ENCODE results near the gene ADAT1. TPM values are rescaled to one million over a fixed set of nuclear protein-coding genes. Genes with fewer than 3 reads are reported as not detected.

The ADAT1 gene
- total RNA-seq, 1 experiment from 2014 or later = 64.8 TPM

Other genes with a start within 250 kb of the ADAT1 start
- 24.7 and 24.8 TPM in 2 replicates for gene CFDP1, start 189.8 kb downstream of the ADAT1 start, total RNA-seq (2014; rRNA removed; shearing (Covaris generic))
- 15.3 and 18.9 TPM in 2 replicates for gene TMEM170A, start 158.6 kb downstream of the ADAT1 start, total RNA-seq (2014; rRNA removed; shearing (Covaris generic))
- not detected in 2 replicates for gene CHST6, start 127.8 kb downstream of the ADAT1 start, total RNA-seq (2014; rRNA removed; shearing (Covaris generic))
- gene CHST5, start 87.2 kb downstream of the ADAT1 start, total RNA-seq (2014; rRNA removed; shearing (Covaris generic)) = not detected in 2 replicates
- 9.3 and 10.7 TPM in 2 replicates for gene TMEM231, start 67.0 kb downstream of the ADAT1 start, total RNA-seq (2014; rRNA removed; shearing (Covaris generic))
- 59.0 and 131 TPM in 2 replicates for gene GABARAPL2, start 56.9 kb downstream of the ADAT1 start, total RNA-seq (2014; rRNA removed; shearing (Covaris generic))
- gene KARS1, start 24.4 kb upstream of the ADAT1 start, total RNA-seq (2014; rRNA removed; shearing (Covaris generic)) = 351 and 352 TPM in 2 replicates
- 38.6 and 46.8 TPM in 2 replicates for gene TERF2IP, start 24.5 kb upstream of the ADAT1 start, total RNA-seq (2014; rRNA removed; shearing (Covaris generic))
- not detected in 2 replicates for gene CPHXL2, start 53.7 kb upstream of the ADAT1 start, total RNA-seq (2014; rRNA removed; shearing (Covaris generic))
- not detected in 2 replicates for gene DUXB, start 78.2 kb upstream of the ADAT1 start, total RNA-seq (2014; rRNA removed; shearing (Covaris generic))
- gene CPHXL, start 103.2 kb upstream of the ADAT1 start, total RNA-seq (2014; rRNA removed; shearing (Covaris generic)) = not detected in 2 replicates